NCI-H2107 treated with DMSO at 0.1 percent for 48 hours (cell line): Measurements from ENCODE around the gene ITGA11.

Source experiments
- DNase-seq: peaks from one replicate; lab custom pipeline; 2025; ENCODE audit not compliant: unreplicated experiment; lab: John Stamatoyannopoulos, UW

Gene ITGA11

GRCh38 chr15:68377766-68378165 lies 54.2 kb downstream of the ITGA11 start:
- no peak for DNase-seq

GRCh38 chr15:68376447-68377060 lies 55.4 kb downstream of the ITGA11 start:
- DNase-seq = no peak

- no peak for DNase-seq
Measured at GRCh38 chr15:68375716-68376220, 56.2 kb downstream of the ITGA11 start.

DNA sequence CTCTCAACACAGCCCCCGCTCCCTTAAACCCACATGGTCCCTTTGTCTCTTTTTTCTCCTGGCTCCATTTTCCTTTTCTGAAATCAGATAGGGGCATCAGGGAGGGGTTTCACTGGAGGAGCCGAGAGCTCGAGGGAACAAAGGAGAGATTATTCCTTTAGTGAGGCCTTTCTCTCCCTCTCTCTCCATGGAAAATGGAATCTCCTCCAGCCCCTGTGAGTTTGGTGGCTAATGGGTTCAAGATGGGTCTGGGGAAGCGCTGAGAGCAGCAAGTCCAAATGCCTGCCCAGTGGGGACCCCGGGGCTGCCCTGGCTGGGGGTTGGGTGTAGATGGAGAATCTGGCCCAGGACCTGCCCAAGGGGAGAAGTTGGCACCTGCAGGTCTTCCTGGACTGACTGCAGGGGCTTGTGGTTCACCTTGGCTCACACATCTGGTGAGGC lies 56.8 kb downstream of the ITGA11 start:
- DNase-seq = no peak

DNA sequence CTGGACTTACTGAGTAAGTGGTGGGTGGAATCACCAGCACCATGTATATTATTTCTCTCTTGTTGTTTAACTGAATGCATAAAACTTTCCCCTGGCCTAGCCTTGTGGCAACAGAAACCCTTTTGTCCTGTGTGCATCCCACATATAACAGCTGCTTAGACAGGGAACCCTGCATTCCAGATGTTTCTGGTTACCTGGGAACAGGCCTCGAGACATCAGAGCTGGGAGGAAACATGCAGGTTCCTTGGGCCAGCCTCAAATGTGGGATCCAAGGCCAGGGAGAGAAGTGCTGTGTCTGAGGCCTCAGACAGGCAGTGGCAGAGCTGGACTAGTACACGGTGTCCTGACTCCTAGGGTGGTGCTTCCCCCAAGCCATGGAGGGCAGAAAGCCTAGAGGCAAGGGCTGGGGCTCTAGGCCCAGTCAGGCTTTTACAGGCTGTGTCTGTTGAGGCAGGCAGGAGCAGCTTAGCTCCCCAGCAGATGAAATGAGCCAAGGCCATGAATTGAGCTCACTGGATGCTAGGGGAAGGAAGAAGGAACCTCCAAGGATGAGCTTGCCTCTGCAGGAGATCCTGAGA lies 57.7 kb downstream of the ITGA11 start:
- no peak for DNase-seq

- DNase-seq = no peak
Measured at GRCh38 chr15:68373028-68373427, 58.9 kb downstream of the ITGA11 start.

DNA sequence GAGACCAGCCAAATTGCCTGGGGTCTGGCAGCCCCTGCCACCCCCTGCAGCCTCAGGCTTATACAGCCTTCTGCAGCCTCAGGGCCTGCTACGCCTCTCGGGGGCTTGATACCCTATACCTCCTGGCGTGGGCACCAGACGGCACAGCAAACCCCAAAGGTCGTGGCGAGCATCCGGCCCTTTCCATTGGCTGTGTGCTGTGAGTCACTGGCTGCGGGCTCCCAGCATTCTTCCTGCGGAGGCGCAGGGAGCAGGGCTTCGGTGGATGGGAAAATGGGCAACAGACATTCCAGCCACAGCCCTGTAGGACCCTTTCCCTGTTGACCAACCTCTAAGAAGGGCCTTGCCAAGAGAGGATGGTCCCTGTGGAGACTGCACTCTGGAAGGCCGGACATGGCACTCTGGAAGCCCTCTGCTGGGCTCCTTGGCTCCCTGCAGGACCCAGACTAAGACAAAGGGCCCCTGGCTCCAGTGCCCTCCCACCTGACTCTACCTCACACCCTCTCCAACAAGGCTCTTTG lies 59.6 kb downstream of the ITGA11 start:
- no peak for DNase-seq

GRCh38 chr15:68371851-68372250 lies 60.1 kb downstream of the ITGA11 start:
- DNase-seq = no peak

DNA sequence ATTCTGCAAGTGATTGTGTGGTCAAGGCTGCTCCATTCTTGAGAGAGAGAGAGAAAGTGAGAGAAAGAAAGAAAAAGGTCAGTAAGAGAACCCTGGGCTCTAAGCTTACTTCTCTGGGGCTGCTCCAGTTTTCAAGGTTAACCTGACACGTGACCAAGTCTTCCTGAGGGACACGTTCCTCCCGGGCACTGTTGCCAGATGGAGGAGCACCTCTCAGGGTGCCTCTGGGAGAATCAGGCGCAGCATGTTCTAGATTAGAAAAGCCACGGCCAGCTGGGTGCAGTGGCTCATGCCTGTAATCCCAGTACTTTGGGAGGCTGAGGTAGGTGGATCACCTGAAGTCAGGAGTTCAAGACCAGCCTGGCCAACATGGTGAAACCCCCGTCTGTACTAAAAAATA lies 60.8 kb downstream of the ITGA11 start:
- DNase-seq = no peak

GRCh38 chr15:68370768-68371151 lies 61.2 kb downstream of the ITGA11 start:
- DNase-seq = no peak

DNA sequence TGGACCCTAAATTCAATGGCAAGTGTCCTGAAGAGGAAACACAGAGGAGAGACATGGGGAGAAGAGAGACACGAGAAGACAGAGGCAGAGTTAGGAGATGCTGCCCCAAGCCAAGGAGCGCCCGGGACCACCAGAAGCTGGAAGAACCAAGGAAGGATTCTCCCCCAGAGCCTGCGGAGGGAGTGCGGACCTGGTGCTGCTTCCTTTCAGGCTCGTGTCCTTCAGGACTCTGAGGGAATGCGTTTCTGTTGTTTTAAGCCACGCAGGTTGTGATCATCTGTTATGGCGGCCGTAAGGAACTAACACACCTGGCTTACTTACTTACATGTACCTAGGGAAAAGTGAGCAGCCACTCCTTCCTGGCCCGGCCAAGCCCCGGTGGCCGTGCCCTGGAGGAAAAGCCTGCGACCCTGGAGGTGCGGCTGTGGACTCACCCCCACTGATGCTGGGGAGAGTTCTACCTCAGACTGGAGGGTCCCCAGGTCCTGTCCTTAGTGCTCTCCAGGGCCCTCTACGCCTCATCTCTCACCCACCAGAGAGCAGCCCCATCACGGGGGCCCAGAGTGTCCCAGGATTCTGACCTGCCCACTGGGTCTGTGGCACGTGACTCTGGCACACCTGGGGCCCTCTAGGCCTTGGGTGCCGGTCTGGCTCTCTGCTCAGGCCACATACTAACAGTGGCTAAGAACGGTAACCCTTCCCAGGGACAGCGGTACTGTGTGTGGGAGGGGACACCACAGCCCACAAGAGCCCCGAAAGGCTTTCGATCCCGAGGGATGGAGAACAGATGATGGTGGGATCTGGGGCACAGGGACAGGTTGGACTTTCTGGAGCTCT lies 61.8 kb downstream of the ITGA11 start:
- DNase-seq = no peak

- DNase-seq = no peak
Measured at GRCh38 chr15:68368731-68369435, 63.1 kb downstream of the ITGA11 start.

DNA sequence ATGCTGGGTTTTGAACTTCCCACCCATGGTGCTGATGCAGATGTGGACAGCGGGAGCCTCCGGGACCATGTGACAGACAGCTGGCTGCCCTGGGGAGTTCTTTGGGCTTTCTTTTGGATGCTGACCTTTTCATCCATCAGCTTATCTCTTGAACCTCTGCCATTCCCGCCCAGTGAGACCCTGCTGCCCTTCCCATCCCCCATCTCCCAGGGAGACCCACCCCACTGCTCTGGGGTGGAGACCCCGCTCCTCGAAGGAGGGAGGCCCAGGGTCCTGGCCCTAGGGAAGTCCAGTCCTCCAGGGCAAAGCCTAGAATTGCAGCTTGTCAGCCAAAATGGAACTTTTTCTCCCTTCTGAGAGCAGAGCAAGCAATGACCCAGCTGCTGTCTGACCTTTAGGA lies 64.0 kb downstream of the ITGA11 start:
- DNase-seq = no peak

DNA sequence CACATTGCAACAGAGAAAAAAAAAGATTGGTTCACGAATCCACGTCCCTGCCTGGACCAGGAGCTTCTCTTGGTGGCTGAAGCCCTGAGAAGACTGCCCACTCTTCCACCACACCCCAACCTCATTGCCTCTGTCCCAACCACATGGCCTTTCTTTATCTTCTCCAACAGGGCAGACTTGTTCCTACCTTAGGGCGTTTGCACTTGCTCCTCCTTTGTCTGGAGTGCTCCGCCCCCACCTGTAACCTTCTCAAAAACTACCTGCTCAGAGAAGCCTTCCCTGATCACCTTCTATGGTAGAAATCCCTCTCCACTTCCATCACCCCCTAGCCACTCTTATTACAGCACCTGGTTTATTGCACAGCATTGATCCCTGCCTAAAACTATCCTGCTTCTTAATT lies 64.7 kb downstream of the ITGA11 start:
- DNase-seq = no peak

DNA sequence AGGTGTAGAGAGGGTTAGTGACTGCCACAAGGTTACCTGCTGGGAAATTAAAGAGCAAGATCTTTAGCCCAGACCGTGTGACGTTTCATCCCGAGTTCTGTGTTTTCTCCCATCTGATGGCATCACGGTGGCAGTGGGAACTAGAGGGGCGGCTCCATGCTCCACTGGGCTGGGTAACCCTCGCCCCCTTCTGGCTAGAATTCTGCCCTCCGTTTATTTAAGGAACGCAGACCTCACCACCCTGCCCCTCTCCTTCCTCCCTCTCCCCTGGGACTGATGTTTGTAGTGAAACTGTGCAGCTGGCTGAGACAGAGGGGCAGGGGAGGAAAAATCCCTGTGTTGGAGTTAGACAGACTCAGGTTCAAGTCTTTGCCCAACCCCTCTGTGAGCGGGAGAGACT lies 65.6 kb downstream of the ITGA11 start:
- no peak for DNase-seq

DNA sequence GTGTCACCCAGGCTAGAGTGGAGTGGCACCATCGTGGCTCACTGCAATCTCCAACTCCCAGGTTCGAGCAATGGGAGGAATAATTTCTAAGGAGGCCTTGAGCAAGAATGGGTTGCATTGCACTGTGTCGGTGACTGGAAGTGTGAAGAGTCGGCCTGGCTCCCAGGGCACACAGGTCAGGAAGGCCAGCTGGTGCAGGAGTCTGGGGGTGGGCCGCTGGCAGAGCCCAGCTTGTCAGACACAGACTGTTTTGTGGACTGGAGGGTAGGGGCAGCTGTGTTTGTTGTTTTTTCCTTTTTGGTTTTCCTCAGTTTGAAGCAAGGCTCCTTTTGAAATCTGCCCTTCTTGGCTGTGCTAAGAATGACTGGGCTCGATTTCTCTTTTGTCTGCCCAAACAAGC lies 66.2 kb downstream of the ITGA11 start:
- DNase-seq = no peak

DNA sequence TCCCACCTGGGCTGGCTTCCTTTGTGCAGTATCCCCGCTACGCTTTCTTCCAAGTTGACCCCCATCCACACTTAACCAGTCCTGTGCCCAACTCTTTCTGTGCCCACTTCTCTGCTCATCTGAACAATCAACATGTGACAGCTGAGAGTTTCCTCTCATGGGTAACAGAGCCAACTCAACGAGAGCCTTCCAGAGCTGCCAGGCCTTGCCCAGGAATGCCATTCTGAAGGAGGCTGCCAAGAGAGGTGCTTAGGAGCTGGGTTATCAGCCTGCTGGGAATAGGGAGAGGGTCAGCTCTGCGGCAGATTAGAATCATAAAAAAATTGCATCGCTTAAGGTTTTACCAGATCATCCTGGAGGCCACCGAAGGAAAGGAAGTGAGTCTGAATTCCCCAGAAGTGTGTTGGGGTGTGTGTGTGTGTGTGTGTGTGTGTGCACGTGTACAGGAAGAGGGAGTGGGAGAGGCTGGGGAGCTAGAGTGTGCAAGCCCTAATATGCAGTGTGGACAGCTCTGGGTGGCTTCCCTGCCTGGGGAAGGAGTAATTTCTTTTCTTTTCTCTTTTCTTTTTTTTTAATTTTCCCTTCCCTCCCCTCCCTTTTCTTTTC lies 66.7 kb downstream of the ITGA11 start:
- no peak for DNase-seq

GRCh38 chr15:68364660-68365035 lies 67.3 kb downstream of the ITGA11 start:
- DNase-seq = no peak

- no peak for DNase-seq
Measured at GRCh38 chr15:68364028-68364659, 67.8 kb downstream of the ITGA11 start.

- no peak for DNase-seq
Measured at GRCh38 chr15:68363353-68363752, 68.6 kb downstream of the ITGA11 start.
